Neural cell (in vitro differentiated cells): ENCODE measurements around the gene PROM2. TPM values are rescaled to one million over a fixed set of nuclear protein-coding genes. Genes with fewer than 3 reads are reported as not detected.

Experiments
- H2AFZ ChIP-seq: fragments of 200-600, 300-800 bp; sonication (generic), shearing (Covaris generic); 2 replicates; pipeline ENCODE4 v1.6.0; 2014; ENCODE audit warnings: low read depth, mild to moderate bottlenecking, antibody characterized with exemption, low read length, moderate library complexity
- H3F3A ChIP-seq: fragments of 200-600 bp; shearing (Covaris generic); 2 replicates; pipeline ENCODE4 v1.6.1; 2016; ENCODE audit warnings: mild to moderate bottlenecking, moderate library complexity, mixed read lengths, antibody characterized with exemption, low read length; ENCODE audit not compliant: insufficient read depth, poor library complexity, severe bottlenecking
- H3K27ac ChIP-seq: fragments of 200-600, 300-800 bp; sonication (generic), shearing (Covaris generic); 2 replicates; pipeline ENCODE4 v1.5.1; 2014; ENCODE audit warnings: mild to moderate bottlenecking, low read length, moderate library complexity
- H3K27me3 ChIP-seq: fragments of 300-800, 200-600 bp; sonication (generic), shearing (Covaris generic); 2 replicates; pipeline ENCODE4 v1.6.0; 2014; ENCODE audit warnings: mild to moderate bottlenecking, low read depth, low read length, moderate library complexity; ENCODE audit not compliant: insufficient read depth
- H3K36me3 ChIP-seq: fragments of 300-800, 200-600 bp; sonication (generic), shearing (Covaris generic); 2 replicates; pipeline ENCODE4 v1.5.1; 2014; ENCODE audit warnings: mild to moderate bottlenecking, antibody characterized with exemption, low read length, moderate library complexity; ENCODE audit not compliant: insufficient read depth
- H3K4me2 ChIP-seq: fragments of 300-800, 200-600 bp; sonication (generic), shearing (Covaris generic); 2 replicates; pipeline ENCODE4 v1.6.0; 2014; ENCODE audit warnings: mild to moderate bottlenecking, low read length
- H3K4me3 ChIP-seq: fragments of 300-800, 200-600 bp; sonication (generic), shearing (Covaris generic); 2 replicates; pipeline ENCODE4 v1.5.1; 2014; ENCODE audit warnings: mild to moderate bottlenecking, low read length, moderate library complexity
- H3K79me2 ChIP-seq: fragments of 200-600 bp; shearing (Covaris generic); replicated peaks from 2 replicates; pipeline ENCODE4 v1.6.0; 2014; ENCODE audit warnings: mild to moderate bottlenecking, low read length, moderate library complexity; ENCODE audit not compliant: insufficient read depth
- H3K9ac ChIP-seq: fragments of 300-800, 200-600 bp; sonication (generic), shearing (Covaris generic); 2 replicates; pipeline ENCODE4 v1.6.1; 2016; ENCODE audit warnings: mild to moderate bottlenecking, low read length, mixed read lengths
- H3K9me2 ChIP-seq: fragments of 200-600 bp; shearing (Covaris generic); 2 replicates; pipeline ENCODE4 v1.6.1; 2016; ENCODE audit warnings: mild to moderate bottlenecking, low read length, mixed read lengths; ENCODE audit not compliant: insufficient read depth
- H3K9me3 ChIP-seq: fragments of 200-600, 300-800 bp; sonication (generic), shearing (Covaris generic); 2 replicates; pipeline ENCODE4 v1.6.1; 2016; ENCODE audit warnings: mild to moderate bottlenecking, mixed run types, low read length, moderate library complexity, mixed read lengths
- H4K20me1 ChIP-seq: fragments of 200-600 bp; shearing (Covaris generic); 2 replicates; pipeline ENCODE4 v1.6.1; 2016; ENCODE audit warnings: mild to moderate bottlenecking, mixed run types; ENCODE audit not compliant: insufficient read depth
- CTCF ChIP-seq: fragments of 450-650 bp; IDR thresholded peaks from 2 replicates; pipeline ENCODE4 v1.5.1; 2014; ENCODE audit warnings: antibody characterized with exemption, mild to moderate bottlenecking, moderate library complexity; ENCODE audit not compliant: poor library complexity, severe bottlenecking
- EP300 ChIP-seq: fragments of 450-650 bp; conservative IDR thresholded peaks from 2 replicates; pipeline ENCODE4 v1.6.1; 2014; ENCODE audit warnings: antibody characterized with exemption, mild to moderate bottlenecking, moderate library complexity; ENCODE audit not compliant: poor library complexity, severe bottlenecking
- EZH2 ChIP-seq: fragments of 200-600, 300-800 bp; shearing (Covaris generic), sonication (generic); IDR thresholded peaks from 2 replicates; pipeline ENCODE4 v1.6.1; 2014; ENCODE audit warnings: antibody characterized with exemption, low read length, borderline replicate concordance, mild to moderate bottlenecking; ENCODE audit not compliant: insufficient read depth, poor library complexity, severe bottlenecking
- MXI1 ChIP-seq: fragments of 450-650 bp; conservative IDR thresholded peaks from 2 replicates; pipeline ENCODE4 v1.6.1; 2014; ENCODE audit warnings: antibody characterized with exemption, mild to moderate bottlenecking; ENCODE audit not compliant: poor library complexity, severe bottlenecking
- POLR2AphosphoS5 ChIP-seq: IDR thresholded peaks from 2 replicates; pipeline ENCODE4 v1.6.1; 2012
- RAD21 ChIP-seq: fragments of 450-650 bp; conservative IDR thresholded peaks from 2 replicates; pipeline ENCODE4 v1.6.1; 2014; ENCODE audit warnings: antibody characterized with exemption, mild to moderate bottlenecking, moderate library complexity
- SMC3 ChIP-seq: fragments of 450-650 bp; conservative IDR thresholded peaks from 2 replicates; pipeline ENCODE4 v1.6.1; 2014; ENCODE audit warnings: antibody characterized with exemption, mild to moderate bottlenecking, moderate library complexity; ENCODE audit not compliant: poor library complexity
- TAF1 ChIP-seq: IDR thresholded peaks from 2 replicates; pipeline ENCODE4 v1.6.1; 2012; ENCODE audit warnings: low read depth
- polyA plus RNA-seq: library from polyadenylated mRNA; depleted of rRNA; stranded (reverse); fragments of >200 nt; gene quantifications from 2 replicates; pipeline ENCODE4 v1.2.3, GENCODE V29; 2014
- TF ChIP-seq, protein P1 (sequence below): IDR thresholded peaks from 2 replicates; pipeline ENCODE4 v1.6.1; 2012; ENCODE audit warnings: borderline replicate concordance

PROM2 gene
- polyA plus RNA-seq, 1 donor from 2014 or later, result 2.2 TPM

GRCh38 chr2:95316466-95317122 lies 42.3 kb downstream of the PROM2 start:
- Histone ChIP-seq H3K27me3 (no peaks in the 10 kb centered on the region), H3K4me2 (no peak overlapping the region), H3K9me2 (no peaks in the 10 kb centered on the region), H3K4me3 (no peak overlapping the region), H3K9ac (no peak overlapping the region), H2AFZ (no peak overlapping the region), H3K9me3 (peaks cover 17% of the 10 kb centered on the region), H3K79me2 (no peaks in the 10 kb centered on the region), H3K36me3 (no peaks in the 10 kb centered on the region), H3K27ac (no peak overlapping the region), H4K20me1 (no peaks in the 10 kb centered on the region), H3F3A (no peaks in the 10 kb centered on the region)
- TF ChIP-seq RAD21 (no peak), POLR2AphosphoS5 (no peak), SMC3 (no peak)

- Histone ChIP-seq H3K9me2 (no peaks in the 10 kb centered on the region), H3K36me3 (no peaks in the 10 kb centered on the region), H4K20me1 (no peaks in the 10 kb centered on the region), H3F3A (no peaks in the 10 kb centered on the region), H3K27me3 (no peaks in the 10 kb centered on the region), H3K4me3 (no peak overlapping the region), H3K4me2 (no peak overlapping the region), H3K79me2 (no peaks in the 10 kb centered on the region), H3K27ac (no peak overlapping the region), H3K9me3 (peaks cover 17% of the 10 kb centered on the region), H3K9ac (no peak overlapping the region), H2AFZ (no peak overlapping the region)
- TF ChIP-seq EZH2 (no peak), MXI1 (no peak), RAD21 (no peak), TAF1 (no peak), EP300 (no peak), CTCF (no peak), POLR2AphosphoS5 (no peak), SMC3 (no peak)
- TF ChIP-seq, protein P1, sequence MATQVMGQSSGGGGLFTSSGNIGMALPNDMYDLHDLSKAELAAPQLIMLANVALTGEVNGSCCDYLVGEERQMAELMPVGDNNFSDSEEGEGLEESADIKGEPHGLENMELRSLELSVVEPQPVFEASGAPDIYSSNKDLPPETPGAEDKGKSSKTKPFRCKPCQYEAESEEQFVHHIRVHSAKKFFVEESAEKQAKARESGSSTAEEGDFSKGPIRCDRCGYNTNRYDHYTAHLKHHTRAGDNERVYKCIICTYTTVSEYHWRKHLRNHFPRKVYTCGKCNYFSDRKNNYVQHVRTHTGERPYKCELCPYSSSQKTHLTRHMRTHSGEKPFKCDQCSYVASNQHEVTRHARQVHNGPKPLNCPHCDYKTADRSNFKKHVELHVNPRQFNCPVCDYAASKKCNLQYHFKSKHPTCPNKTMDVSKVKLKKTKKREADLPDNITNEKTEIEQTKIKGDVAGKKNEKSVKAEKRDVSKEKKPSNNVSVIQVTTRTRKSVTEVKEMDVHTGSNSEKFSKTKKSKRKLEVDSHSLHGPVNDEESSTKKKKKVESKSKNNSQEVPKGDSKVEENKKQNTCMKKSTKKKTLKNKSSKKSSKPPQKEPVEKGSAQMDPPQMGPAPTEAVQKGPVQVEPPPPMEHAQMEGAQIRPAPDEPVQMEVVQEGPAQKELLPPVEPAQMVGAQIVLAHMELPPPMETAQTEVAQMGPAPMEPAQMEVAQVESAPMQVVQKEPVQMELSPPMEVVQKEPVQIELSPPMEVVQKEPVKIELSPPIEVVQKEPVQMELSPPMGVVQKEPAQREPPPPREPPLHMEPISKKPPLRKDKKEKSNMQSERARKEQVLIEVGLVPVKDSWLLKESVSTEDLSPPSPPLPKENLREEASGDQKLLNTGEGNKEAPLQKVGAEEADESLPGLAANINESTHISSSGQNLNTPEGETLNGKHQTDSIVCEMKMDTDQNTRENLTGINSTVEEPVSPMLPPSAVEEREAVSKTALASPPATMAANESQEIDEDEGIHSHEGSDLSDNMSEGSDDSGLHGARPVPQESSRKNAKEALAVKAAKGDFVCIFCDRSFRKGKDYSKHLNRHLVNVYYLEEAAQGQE, result no peak
These were observed 42.9 kb downstream of the PROM2 start for GRCh38 chr2:95317123-95317500.
